HG03175 (cell line): ENCODE measurements around the gene CPLANE1.
"Not testable (repeated sequence)": the region's sequence is repeated elsewhere in the genome, so short reads cannot be mapped to it uniquely, and the experiment has no call there.

Experiments
- ATAC-seq: cut with Tn5 transposase; IDR thresholded peaks from one replicate; pipeline ENCODE4 v1.9.1; 2021; ENCODE audit warnings: mild to moderate bottlenecking, moderate library complexity; ENCODE audit not compliant: unreplicated experiment

Gene CPLANE1

GRCh38 chr5:37208883-37209797 lies 40.0 kb downstream of the CPLANE1 start:
- no peak for ATAC-seq

DNA sequence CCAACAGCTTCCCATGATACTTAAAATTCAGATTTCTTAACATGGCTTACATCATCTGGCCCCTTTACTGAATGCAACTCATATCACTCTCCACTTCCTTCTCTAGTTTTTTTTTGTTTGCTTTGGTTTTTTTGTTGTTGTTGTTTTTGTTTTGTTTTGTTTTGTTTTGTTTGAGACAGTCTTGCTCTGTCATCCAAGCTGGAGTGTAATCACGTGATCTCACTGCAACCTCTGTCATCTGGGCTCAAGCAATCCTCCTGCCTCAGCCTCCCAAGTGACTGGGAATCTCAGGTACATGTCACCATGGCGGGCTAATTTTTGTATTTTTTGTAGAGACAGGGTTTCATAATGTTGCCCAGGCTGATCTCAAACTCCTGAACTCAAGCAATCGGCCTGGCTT lies 41.4 kb downstream of the CPLANE1 start:
- ATAC-seq, result no peak

- no peak for ATAC-seq
Observed at GRCh38 chr5:37206736-37207135, 42.4 kb downstream of the CPLANE1 start.

GRCh38 chr5:37198842-37199241 lies 50.3 kb downstream of the CPLANE1 start:
- ATAC-seq, result no peak

- peak; percentile 49 for ATAC-seq
Observed at GRCh38 chr5:37198061-37198460, 51.1 kb downstream of the CPLANE1 start.

DNA sequence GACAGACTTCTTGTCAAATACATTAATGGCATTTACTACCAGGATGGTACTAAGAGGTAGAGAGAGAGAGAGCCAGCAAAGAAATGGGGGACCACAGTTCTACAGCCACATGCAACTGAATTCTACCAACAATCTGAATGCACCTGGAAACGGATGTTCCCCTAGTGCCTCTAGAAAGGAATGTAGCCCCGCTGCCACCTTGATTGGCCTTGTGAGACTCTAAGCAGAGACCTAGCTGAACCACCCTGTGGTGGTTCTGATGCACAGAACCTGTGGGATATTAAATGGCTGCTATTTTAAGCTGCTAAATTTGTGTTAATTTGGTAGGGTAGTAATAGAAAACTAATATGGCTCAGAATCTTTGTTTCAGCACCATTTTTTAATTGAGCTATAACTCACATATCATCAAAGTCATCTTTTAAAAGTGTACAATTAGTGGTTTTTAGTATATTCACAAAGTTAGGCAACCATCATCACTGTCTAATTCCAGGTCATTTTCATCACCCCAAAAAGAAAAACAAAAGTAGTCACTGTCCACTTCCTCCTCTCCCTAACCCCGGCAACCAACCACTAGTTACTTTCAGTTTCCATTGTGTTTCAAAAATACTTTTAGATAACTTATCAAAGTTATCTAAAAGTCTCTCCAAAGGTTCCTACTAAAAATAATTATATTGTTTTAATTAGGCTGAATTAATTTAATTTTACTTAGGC lies 51.7 kb downstream of the CPLANE1 start:
- ATAC-seq, result peak; percentile 93

- no peak for ATAC-seq
Observed at GRCh38 chr5:37190592-37190991, 58.6 kb downstream of the CPLANE1 start.

DNA sequence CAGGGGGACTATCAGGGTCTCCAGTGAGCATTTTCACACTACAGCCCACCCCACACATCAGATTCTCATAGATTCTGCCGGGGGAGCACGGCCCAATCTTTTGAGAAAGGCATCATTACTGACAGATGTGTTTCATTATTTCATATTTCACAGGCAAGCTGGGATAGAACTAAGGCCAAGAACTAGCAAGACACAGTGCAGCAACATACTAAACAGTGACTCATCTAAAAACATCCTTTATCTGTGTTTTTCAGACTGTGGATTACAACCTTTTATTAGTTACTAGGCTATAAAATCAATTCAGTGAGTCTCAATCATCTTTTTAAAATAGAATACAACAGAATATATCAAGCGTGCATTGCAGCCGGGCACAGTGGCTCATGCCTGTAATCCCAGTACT lies 59.8 kb downstream of the CPLANE1 start:
- no peak for ATAC-seq

GRCh38 chr5:37187465-37187977 lies 61.7 kb downstream of the CPLANE1 start:
- ATAC-seq, result no peak

GRCh38 chr5:37184748-37185364 lies 64.3 kb downstream of the CPLANE1 start:
- ATAC-seq, result peak; percentile 80

GRCh38 chr5:37182667-37183066 lies 66.5 kb downstream of the CPLANE1 start:
- no peak for ATAC-seq

- ATAC-seq, result no peak
Observed at GRCh38 chr5:37174928-37175327, 74.2 kb downstream of the CPLANE1 start.

DNA sequence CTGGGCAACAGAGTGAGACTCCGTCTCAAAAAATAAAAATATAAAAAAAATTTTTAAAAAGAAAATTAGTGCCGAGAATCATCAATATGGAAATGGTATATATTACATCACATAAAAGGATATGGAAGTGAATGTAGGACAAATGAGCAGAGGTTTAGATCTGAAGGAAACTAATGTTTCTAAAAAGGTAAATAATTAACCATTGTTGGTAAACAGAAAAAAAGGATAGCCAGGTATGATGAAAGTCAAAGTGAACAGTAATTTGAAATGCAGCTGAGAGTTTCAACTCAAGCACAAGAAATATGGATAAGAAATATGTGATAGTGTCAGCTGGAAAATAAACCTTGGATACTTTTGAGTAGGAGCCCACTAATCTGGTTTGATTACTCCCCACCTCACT lies 76.2 kb downstream of the CPLANE1 start:
- no peak for ATAC-seq

- ATAC-seq, result no peak
Observed at GRCh38 chr5:37170856-37171255, 78.3 kb downstream of the CPLANE1 start.

DNA sequence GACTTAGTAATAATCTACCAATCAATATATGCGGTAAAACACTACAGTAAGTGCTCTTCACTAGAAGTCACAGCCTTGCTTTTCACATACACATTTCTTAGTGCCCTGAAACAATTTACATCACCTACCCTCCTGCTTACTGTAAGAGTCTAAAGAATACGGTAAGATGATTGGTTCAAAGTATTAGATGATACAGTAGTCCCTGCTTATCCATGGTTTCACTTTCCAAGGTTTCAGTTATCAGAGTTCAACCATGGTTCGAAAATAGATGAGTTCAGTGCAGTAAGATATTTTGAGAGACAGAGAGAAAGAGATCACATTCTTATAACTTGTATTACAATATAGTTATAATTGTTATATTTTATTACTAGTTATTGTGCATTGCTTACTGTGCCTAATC lies 83.0 kb downstream of the CPLANE1 start:
- ATAC-seq, result no peak

GRCh38 chr5:37165761-37166160 lies 83.4 kb downstream of the CPLANE1 start:
- no peak for ATAC-seq

DNA sequence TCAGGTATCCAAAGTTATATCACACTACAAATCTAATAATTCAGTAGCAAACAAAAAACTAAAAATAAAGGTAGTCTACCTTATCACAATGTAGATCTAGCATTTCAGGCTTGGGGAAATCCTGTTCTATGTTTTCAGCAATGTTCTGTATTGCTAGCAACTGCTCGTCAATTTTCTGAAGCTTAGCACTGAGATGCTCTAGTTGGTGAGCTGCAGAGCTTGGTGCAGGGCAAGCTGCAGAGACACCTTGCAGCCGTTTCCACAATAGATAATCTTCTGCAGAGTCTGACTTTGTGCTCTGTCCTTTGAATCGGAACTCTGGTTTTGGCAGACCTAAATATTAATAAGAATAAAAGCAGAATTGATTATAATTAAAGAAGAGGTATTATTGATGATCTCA lies 95.5 kb downstream of the CPLANE1 start:
- no peak for ATAC-seq

- no peak for ATAC-seq
Observed at GRCh38 chr5:37146896-37147295, 102.3 kb downstream of the CPLANE1 start.

DNA sequence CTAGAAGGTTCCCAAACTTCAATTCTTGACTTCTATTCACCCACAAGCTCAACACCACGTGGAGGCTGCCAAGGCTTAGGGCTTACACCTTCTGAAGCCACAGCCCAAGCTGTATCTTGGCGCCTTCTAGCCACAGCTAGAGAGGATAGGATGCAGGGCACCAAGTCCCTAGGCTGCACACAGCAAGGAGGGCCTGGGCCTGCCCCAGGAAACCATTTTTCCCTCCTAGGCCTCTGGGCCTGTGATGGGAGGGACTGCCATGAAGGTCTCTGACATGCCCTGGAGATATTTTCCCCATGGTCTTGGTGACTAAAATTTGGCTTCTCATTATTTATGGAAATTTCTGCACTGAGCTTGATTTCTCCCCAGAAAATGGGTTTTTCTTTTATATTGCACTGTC lies 112.5 kb downstream of the CPLANE1 start:
- ATAC-seq, result no peak

- not testable (repeated sequence) for ATAC-seq
Observed at GRCh38 chr5:37135312-37135711, 113.9 kb downstream of the CPLANE1 start.

- ATAC-seq, result no peak
Observed at GRCh38 chr5:37133939-37134338, 115.2 kb downstream of the CPLANE1 start.
